ENCODE data around the gene TANGO2.

Gene TANGO2

GRCh38 chr22:19979712-19980493 is 41.0 kb upstream of the TANGO2 start:
- H2BK12ac ChIP-seq (ENCODE audit: low read length) = no peak overlapping the region
- H3K36me3 ChIP-seq (ENCODE audit: control insufficient read depth in 1 of 2, insufficient read depth in 2 of 2, low read length in 2 of 2) = peaks cover 4 to 10% of the 10 kb centered on the region in 2 experiments
- no peak overlapping the region for H4K12ac ChIP-seq (ENCODE audit: low read depth, low read length)
- H4K8ac ChIP-seq (ENCODE audit: low read depth, low read length) = no peak overlapping the region
- H3K27me3 ChIP-seq (ENCODE audit: insufficient read depth, low read length) = no peaks in the 10 kb centered on the region
- no peak overlapping the region for H4K91ac ChIP-seq (ENCODE audit: low read depth, low read length)
- no peaks in the 10 kb centered on the region for H3K79me1 ChIP-seq (ENCODE audit: low read length)
- no peak overlapping the region for H3K27ac ChIP-seq (ENCODE audit: low read depth, low read length)
- peak overlapping the region; percentile 31 for H3K4me3 ChIP-seq (ENCODE audit: low read depth, low read length)
- no peak overlapping the region for H3K9ac ChIP-seq (ENCODE audit: low read length)
- no peak overlapping the region for H3K18ac ChIP-seq (ENCODE audit: low read length)
- no peak overlapping the region for H3K4ac ChIP-seq (ENCODE audit: low read depth, low read length)
- no peak overlapping the region for H2BK5ac ChIP-seq (ENCODE audit: low read depth, low read length, poor library complexity)
- no peak overlapping the region for H3K23ac ChIP-seq (ENCODE audit: low read length)
- no CpG with 5 or more reads among the region's 52 CpGs for WGBS (ENCODE audit: extremely low coverage, insufficient coverage, insufficient read length)
- peaks cover 2% of the 10 kb centered on the region for H3K9me3 ChIP-seq (ENCODE audit: insufficient read depth, low read depth, low read length)
- H3K79me2 ChIP-seq (ENCODE audit: control insufficient read depth, insufficient read depth, low read length, poor library complexity) = no peaks in the 10 kb centered on the region
- H3K4me1 ChIP-seq (ENCODE audit: control insufficient read depth in 1 of 2, insufficient read depth in 2 of 2, low read length in 2 of 2) = peaks cover 5 to 10% of the 10 kb centered on the region in 2 experiments
- no peak overlapping the region for H2BK120ac ChIP-seq (ENCODE audit: insufficient read depth, low read length, poor library complexity)
- no peak overlapping the region for H2AFZ ChIP-seq (ENCODE audit: insufficient read depth, low read length, poor library complexity)
- no peak for DNase-seq
- no peak overlapping the region for H3K14ac ChIP-seq (ENCODE audit: low read length)
- H3K4me2 ChIP-seq (ENCODE audit: low read length) = no peak overlapping the region
- H2AK5ac ChIP-seq (ENCODE audit: low read length) = no peak overlapping the region

- H3K4ac ChIP-seq (ENCODE audit: low read depth, low read length) = no peak overlapping the region
- whole genome bisulfite sequencing (ENCODE audit: extremely low coverage, insufficient coverage, insufficient read length) = no CpG with 5 or more reads among the region's 7 CpGs
- peak in 1 of 2 donors; percentile 33 for DNase-seq
Observed at GRCh38 chr22:19980766-19981165, 40.1 kb upstream of the TANGO2 start.

GRCh38 chr22:19981171-19981960 is 39.5 kb upstream of the TANGO2 start:
- no peak overlapping the region for H3K4me2 ChIP-seq (ENCODE audit: low read length)
- DNase-seq = no peak
- H2BK120ac ChIP-seq (ENCODE audit: insufficient read depth, low read length, poor library complexity) = no peak overlapping the region
- H2AFZ ChIP-seq (ENCODE audit: insufficient read depth, low read length, poor library complexity) = no peak overlapping the region
- no peak overlapping the region for H3K23ac ChIP-seq (ENCODE audit: low read length)
- no peak overlapping the region for H3K14ac ChIP-seq (ENCODE audit: low read length)
- H3K79me2 ChIP-seq (ENCODE audit: control insufficient read depth, insufficient read depth, low read length, poor library complexity) = no peaks in the 10 kb centered on the region
- H2AK5ac ChIP-seq (ENCODE audit: low read length) = no peak overlapping the region
- no peak overlapping the region for H2BK5ac ChIP-seq (ENCODE audit: low read depth, low read length, poor library complexity)
- no peak overlapping the region for H4K8ac ChIP-seq (ENCODE audit: low read depth, low read length)
- peaks cover 4 to 10% of the 10 kb centered on the region in 2 experiments for H3K36me3 ChIP-seq (ENCODE audit: control insufficient read depth in 1 of 2, insufficient read depth in 2 of 2, low read length in 2 of 2)
- H3K4ac ChIP-seq (ENCODE audit: low read depth, low read length) = no peak overlapping the region
- H3K18ac ChIP-seq (ENCODE audit: low read length) = no peak overlapping the region
- no peaks in the 10 kb centered on the region for H3K27me3 ChIP-seq (ENCODE audit: insufficient read depth, low read length)
- H3K4me3 ChIP-seq (ENCODE audit: low read depth, low read length) = no peak overlapping the region
- no peak overlapping the region for H2BK12ac ChIP-seq (ENCODE audit: low read length)
- no peak overlapping the region for H3K27ac ChIP-seq (ENCODE audit: low read depth, low read length)
- peaks cover 2% of the 10 kb centered on the region for H3K9me3 ChIP-seq (ENCODE audit: insufficient read depth, low read depth, low read length)
- H3K4me1 ChIP-seq (ENCODE audit: control insufficient read depth in 1 of 2, insufficient read depth in 2 of 2, low read length in 2 of 2) = peaks cover 9 to 11% of the 10 kb centered on the region in 2 experiments
- no CpG with 5 or more reads among the region's 33 CpGs for WGBS (ENCODE audit: extremely low coverage, insufficient coverage, insufficient read length)
- H3K79me1 ChIP-seq (ENCODE audit: low read length) = no peaks in the 10 kb centered on the region
- no peak overlapping the region for H3K9ac ChIP-seq (ENCODE audit: low read length)
- H4K12ac ChIP-seq (ENCODE audit: low read depth, low read length) = no peak overlapping the region
- H4K91ac ChIP-seq (ENCODE audit: low read depth, low read length) = no peak overlapping the region

More at GRCh38 chr22:19980766-19981165, 40.1 kb upstream of the TANGO2 start:
- Histone ChIP-seq H2BK5ac (ENCODE audit: low read depth, low read length, poor library complexity) (no peak overlapping the region), H3K79me2 (ENCODE audit: control insufficient read depth, insufficient read depth, low read length, poor library complexity) (no peaks in the 10 kb centered on the region), H3K9ac (ENCODE audit: low read length) (no peak overlapping the region), H3K4me1 (ENCODE audit: control insufficient read depth in 1 of 2, insufficient read depth in 2 of 2, low read length in 2 of 2) (peaks cover 3 to 5% of the 10 kb centered on the region in 2 experiments), H4K91ac (ENCODE audit: low read depth, low read length) (no peak overlapping the region), H4K12ac (ENCODE audit: low read depth, low read length) (no peak overlapping the region), H3K23ac (ENCODE audit: low read length) (no peak overlapping the region), H4K8ac (ENCODE audit: low read depth, low read length) (no peak overlapping the region), H3K79me1 (ENCODE audit: low read length) (no peaks in the 10 kb centered on the region), H3K4me3 (ENCODE audit: low read depth, low read length) (no peak overlapping the region), H3K4me2 (ENCODE audit: low read length) (no peak overlapping the region), H2BK120ac (ENCODE audit: insufficient read depth, low read length, poor library complexity) (no peak overlapping the region), H2AK5ac (ENCODE audit: low read length) (no peak overlapping the region), H3K9me3 (ENCODE audit: insufficient read depth, low read depth, low read length) (peaks cover 2% of the 10 kb centered on the region), H3K18ac (ENCODE audit: low read length) (no peak overlapping the region), H2BK12ac (ENCODE audit: low read length) (no peak overlapping the region), H3K14ac (ENCODE audit: low read length) (no peak overlapping the region), H3K27ac (ENCODE audit: low read depth, low read length) (no peak overlapping the region), H3K27me3 (ENCODE audit: insufficient read depth, low read length) (no peaks in the 10 kb centered on the region), H2AFZ (ENCODE audit: insufficient read depth, low read length, poor library complexity) (no peak overlapping the region), H3K36me3 (ENCODE audit: control insufficient read depth in 1 of 2, insufficient read depth in 2 of 2, low read length in 2 of 2) (peaks cover 4 to 10% of the 10 kb centered on the region in 2 experiments)

- H2BK120ac ChIP-seq (ENCODE audit: insufficient read depth, low read length, poor library complexity) = no peak overlapping the region
Observed at GRCh38 chr22:19981961-19982920, 38.7 kb upstream of the TANGO2 start.

More at GRCh38 chr22:19981961-19982920, 38.7 kb upstream of the TANGO2 start:
- Histone ChIP-seq H2BK5ac (ENCODE audit: low read depth, low read length, poor library complexity) (no peak overlapping the region), H2BK12ac (ENCODE audit: low read length) (no peak overlapping the region), H4K91ac (ENCODE audit: low read depth, low read length) (no peak overlapping the region), H3K14ac (ENCODE audit: low read length) (no peak overlapping the region), H3K79me1 (ENCODE audit: low read length) (no peaks in the 10 kb centered on the region), H2AFZ (ENCODE audit: insufficient read depth, low read length, poor library complexity) (no peak overlapping the region), H3K4me3 (ENCODE audit: low read depth, low read length) (no peak overlapping the region), H2AK5ac (ENCODE audit: low read length) (no peak overlapping the region), H3K9ac (ENCODE audit: low read length) (no peak overlapping the region), H3K36me3 (ENCODE audit: control insufficient read depth in 1 of 2, insufficient read depth in 2 of 2, low read length in 2 of 2) (peaks cover 4 to 10% of the 10 kb centered on the region in 2 experiments), H3K27ac (ENCODE audit: low read depth, low read length) (no peak overlapping the region), H3K4me1 (ENCODE audit: control insufficient read depth in 1 of 2, insufficient read depth in 2 of 2, low read length in 2 of 2) (peaks cover 13 to 14% of the 10 kb centered on the region in 2 experiments), H4K12ac (ENCODE audit: low read depth, low read length) (no peak overlapping the region), H3K79me2 (ENCODE audit: control insufficient read depth, insufficient read depth, low read length, poor library complexity) (peaks cover 2% of the 10 kb centered on the region), H3K4ac (ENCODE audit: low read depth, low read length) (no peak overlapping the region), H3K23ac (ENCODE audit: low read length) (no peak overlapping the region), H3K18ac (ENCODE audit: low read length) (no peak overlapping the region), H3K4me2 (ENCODE audit: low read length) (no peak overlapping the region), H4K8ac (ENCODE audit: low read depth, low read length) (no peak overlapping the region), H3K9me3 (ENCODE audit: insufficient read depth, low read depth, low read length) (peaks cover 2% of the 10 kb centered on the region), H3K27me3 (ENCODE audit: insufficient read depth, low read length) (no peaks in the 10 kb centered on the region)
- no peak for DNase-seq
- WGBS (ENCODE audit: extremely low coverage, insufficient coverage, insufficient read length) = no CpG with 5 or more reads among the region's 16 CpGs
